ENCODE measurements around the gene MLX.

GRCh38 chr17:42563543-42563942 is 3.4 kb upstream of the MLX start:
- peak in 1 of 6 experiments; percentile 1 for TF ChIP-seq CTCF (IDR thresholded peaks at IDR 0.05)
- no peak for TF ChIP-seq POLR2A (IDR thresholded peaks at IDR 0.05)
